NB4 (cell line): ENCODE results near the gene LOXL3.

ENCODE experiments used
- DNase-seq: peaks from one replicate; pipeline ENCODE4 v3.0.0; 2010; ENCODE audit warnings: low read depth
- H3K4me3 ChIP-seq: one replicate; pipeline ENCODE4 v1.5.1; 2011; ENCODE audit warnings: mild to moderate bottlenecking, low read depth, low read length, moderate library complexity
- CTCF ChIP-seq: IDR thresholded peaks from one replicate; pipeline ENCODE4 v1.5.1; 2012; ENCODE audit warnings: low read depth, low read length
- MAX ChIP-seq: IDR thresholded peaks from 2 replicates; pipeline ENCODE4 v1.6.1; 2011; ENCODE audit warnings: low read depth, low read length
- MYC ChIP-seq: IDR thresholded peaks from 2 replicates; pipeline ENCODE4 v1.6.1; 2011; ENCODE audit warnings: low read depth, low read length
- POLR2A ChIP-seq: IDR thresholded peaks from 2 replicates; pipeline ENCODE4 v1.6.1; 2011; ENCODE audit warnings: mild to moderate bottlenecking; ENCODE audit not compliant: insufficient read length; ENCODE audit errors: extremely low read depth

LOXL3 gene

GRCh38 chr2:74515271-74515980 lies 38.3 kb downstream of the LOXL3 start:
- TF ChIP-seq POLR2A (no peak), CTCF (no peak), MAX (no peak), MYC (no peak)
- no peak overlapping the region for H3K4me3 ChIP-seq
- no peak for DNase-seq

DNA sequence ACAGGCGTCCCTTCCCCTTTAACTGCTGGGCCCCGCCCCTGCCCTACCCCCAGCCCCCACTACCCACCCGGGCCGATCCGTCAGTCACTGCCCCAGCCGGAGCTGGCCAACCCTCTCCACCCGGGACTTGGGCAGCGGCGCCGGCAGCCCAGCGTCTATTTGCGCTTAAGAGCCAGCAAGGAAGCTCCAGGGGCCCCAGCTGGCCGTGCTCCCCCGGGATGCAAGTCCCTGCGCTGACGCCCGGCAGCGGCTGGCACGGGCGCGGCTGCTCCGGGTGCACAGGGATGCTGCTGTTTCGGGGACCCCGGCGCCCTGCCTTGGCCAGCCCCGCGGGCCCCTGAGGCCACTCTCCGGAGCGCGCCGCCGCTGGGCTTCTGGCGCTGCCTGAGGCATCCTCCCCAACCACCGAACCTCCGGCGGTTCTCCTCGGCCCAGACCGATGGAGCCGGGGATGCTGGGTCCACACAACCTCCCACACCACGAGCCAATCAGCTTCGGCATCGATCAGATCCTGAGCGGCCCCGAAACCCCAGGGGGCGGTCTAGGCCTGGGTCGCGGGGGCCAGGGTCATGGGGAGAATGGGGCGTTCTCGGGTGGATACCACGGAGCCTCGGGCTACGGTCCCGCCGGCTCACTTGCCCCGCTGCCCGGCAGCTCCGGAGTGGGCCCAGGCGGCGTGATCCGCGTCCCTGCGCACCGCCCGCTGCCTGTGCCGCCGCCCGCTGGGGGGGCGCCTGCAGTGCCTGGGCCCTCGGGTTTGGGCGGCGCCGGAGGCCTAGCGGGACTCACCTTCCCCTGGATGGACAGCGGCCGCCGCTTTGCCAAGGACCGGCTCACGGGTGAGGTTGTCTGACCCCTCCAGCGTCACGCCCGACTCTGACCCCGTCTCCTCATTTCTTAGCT lies 39.1 kb downstream of the LOXL3 start, which contains the start of gene TLX2:
Gene TLX2 (plus strand): TSS at position 83 of the 903 bp plus-strand sequence. CDS start 357 bp downstream, at position 440.
- no peak within 1 kb of the TSS for H3K4me3 ChIP-seq
- DNase-seq: peak; percentile 53
- TF ChIP-seq MAX (no peak), MYC (no peak), POLR2A (no peak)

- TF ChIP-seq CTCF (no peak), MYC (no peak), MAX (no peak), POLR2A (no peak)
- no peak overlapping the region for H3K4me3 ChIP-seq
- no peak for DNase-seq
Measured at GRCh38 chr2:74513605-74514367, 40.0 kb downstream of the LOXL3 start.

DNA sequence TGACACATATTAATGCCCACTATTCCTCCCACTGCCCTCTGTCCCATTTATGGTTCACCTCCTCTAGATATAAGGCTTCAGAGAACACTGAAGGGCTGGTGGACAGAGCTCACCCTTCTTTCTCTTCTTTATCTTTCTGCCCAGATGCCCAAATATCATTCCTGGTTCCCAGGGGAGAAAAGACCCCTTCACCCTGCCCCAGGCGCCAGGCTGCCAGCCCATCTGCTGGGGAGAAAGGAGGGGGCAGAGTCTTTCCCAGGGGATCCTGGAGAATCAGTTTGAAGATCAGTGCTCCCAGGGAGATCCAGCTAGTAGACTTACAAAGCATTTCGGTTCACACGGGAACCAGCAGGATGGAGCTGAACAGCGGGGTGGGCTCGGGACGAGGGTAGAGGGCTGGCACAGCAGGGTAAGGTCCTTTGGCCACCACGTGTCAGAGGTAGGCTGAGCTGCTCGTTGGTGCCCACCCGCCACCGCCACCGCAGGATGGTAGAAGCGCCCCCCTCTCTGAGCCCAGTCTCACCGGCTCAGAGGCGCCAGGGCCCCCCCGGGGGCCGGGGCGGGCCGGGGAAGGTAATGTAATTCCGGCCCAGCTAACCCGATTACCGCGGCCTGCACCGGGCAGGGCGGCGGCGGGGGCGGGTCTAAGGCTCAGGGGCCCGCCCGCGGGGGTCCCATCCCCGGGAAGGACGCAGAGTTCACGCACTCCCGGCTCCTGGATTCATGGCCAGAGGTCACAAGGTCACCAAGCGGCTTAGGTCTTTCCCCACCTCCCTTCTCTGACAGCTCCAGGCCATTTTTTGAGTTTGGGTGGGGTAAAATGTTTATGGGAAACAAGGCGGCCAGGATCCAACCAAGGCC lies 40.8 kb downstream of the LOXL3 start:
- no peak for DNase-seq
- TF ChIP-seq MAX (no peak), POLR2A (no peak), MYC (no peak), CTCF (no peak)
- no peak overlapping the region for H3K4me3 ChIP-seq

DNA sequence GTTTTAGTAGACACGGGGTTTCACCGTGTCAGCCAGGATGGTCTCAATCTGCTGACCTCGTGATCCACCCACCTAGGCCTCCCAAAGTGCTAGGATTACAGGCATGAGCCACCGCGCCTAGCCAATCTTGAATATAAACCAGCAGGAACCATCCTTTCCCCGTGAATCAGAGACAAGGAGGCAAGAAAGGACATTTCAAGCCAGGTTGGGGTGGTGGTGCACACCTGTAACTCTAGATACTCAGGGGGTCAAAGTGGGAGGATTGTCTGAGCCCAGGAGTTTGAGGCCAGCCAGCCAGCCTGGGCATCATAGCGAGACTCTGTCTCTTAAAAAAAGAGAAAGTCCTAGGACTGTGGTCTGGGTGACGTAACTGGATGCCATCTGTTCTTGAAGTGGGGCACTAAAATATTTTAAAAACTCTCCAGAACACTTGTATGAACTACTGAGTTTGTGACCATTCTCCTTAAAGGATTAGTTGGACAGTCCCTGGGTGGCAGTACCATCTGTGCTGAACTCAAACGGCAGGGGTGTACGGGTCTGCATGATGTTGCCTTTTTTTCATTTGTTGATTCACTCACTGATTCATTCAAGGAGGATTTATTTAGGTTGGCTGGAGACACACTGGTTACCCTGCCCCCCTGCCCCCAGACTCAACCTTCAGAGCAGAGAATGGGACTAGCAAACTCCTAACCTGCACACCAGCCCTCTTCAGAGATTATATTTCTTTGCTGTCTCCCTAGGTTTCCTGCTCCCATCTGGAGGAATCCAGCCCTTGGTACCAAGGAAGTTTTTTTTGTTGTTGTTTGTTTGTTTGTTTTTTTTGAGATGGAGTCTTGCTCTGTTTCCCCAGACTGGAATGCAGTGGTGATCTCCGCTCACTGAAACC lies 42.4 kb downstream of the LOXL3 start:
- no peak for DNase-seq
- no peak overlapping the region for H3K4me3 ChIP-seq
- TF ChIP-seq CTCF: no peak
- no peak for TF ChIP-seq MAX
- TF ChIP-seq MYC: no peak
- no peak for TF ChIP-seq POLR2A
